Measurements from ENCODE around the gene CEP70.

CEP70 gene

GRCh38 chr3:138620431-138620830, 26.4 kb upstream of the CEP70 start:
- Histone ChIP-seq H3K18ac (ENCODE audit: low read length) (no peak overlapping the region), H4K8ac (ENCODE audit: low read depth, low read length) (no peak overlapping the region), H3K9me3 (ENCODE audit: insufficient read depth, low read depth, low read length) (no peaks in the 10 kb centered on the region), H2AFZ (ENCODE audit: insufficient read depth, low read length, poor library complexity) (no peak overlapping the region), H4K91ac (ENCODE audit: low read depth, low read length) (no peak overlapping the region), H3K23ac (ENCODE audit: low read length) (no peak overlapping the region), H3K79me1 (ENCODE audit: low read length) (no peaks in the 10 kb centered on the region), H2BK120ac (ENCODE audit: insufficient read depth, low read length, poor library complexity) (no peak overlapping the region), H3K4ac (ENCODE audit: low read depth, low read length) (no peak overlapping the region), H3K4me3 (ENCODE audit: low read depth, low read length) (no peak overlapping the region), H3K36me3 (ENCODE audit: control insufficient read depth in 1 of 2, insufficient read depth in 2 of 2, low read length in 2 of 2) (no peaks in the 10 kb centered on the region), H3K27ac (ENCODE audit: low read depth, low read length) (no peak overlapping the region), H3K27me3 (ENCODE audit: insufficient read depth, low read length) (no peaks in the 10 kb centered on the region), H4K12ac (ENCODE audit: low read depth, low read length) (no peak overlapping the region), H2BK5ac (ENCODE audit: low read depth, low read length, poor library complexity) (no peak overlapping the region), H2AK5ac (ENCODE audit: low read length) (no peak overlapping the region), H3K4me1 (ENCODE audit: control insufficient read depth in 1 of 2, insufficient read depth in 2 of 2, low read length in 2 of 2) (no peaks in the 10 kb centered on the region), H3K4me2 (ENCODE audit: low read length) (no peak overlapping the region), H2BK12ac (ENCODE audit: low read length) (no peak overlapping the region), H3K14ac (ENCODE audit: low read length) (no peak overlapping the region), H3K79me2 (ENCODE audit: control insufficient read depth, insufficient read depth, low read length, poor library complexity) (no peaks in the 10 kb centered on the region), H3K9ac (ENCODE audit: low read length) (no peak overlapping the region)
- WGBS (ENCODE audit: extremely low coverage, insufficient coverage, insufficient read length): no CpG with 5 or more reads among the region's 4 CpGs
- DNase-seq: peak; percentile 25 to 56

GRCh38 chr3:138615462-138615861, 21.4 kb upstream of the CEP70 start:
- no peak overlapping the region for H2AFZ ChIP-seq (ENCODE audit: insufficient read depth, low read length, poor library complexity)
- no peak overlapping the region for H3K27ac ChIP-seq (ENCODE audit: low read depth, low read length)
- H3K4me3 ChIP-seq (ENCODE audit: low read depth, low read length): no peak overlapping the region
- H2BK120ac ChIP-seq (ENCODE audit: insufficient read depth, low read length, poor library complexity): no peak overlapping the region
- H2BK12ac ChIP-seq (ENCODE audit: low read length): no peak overlapping the region
- no peak overlapping the region for H3K23ac ChIP-seq (ENCODE audit: low read length)
- no peaks in the 10 kb centered on the region for H3K79me1 ChIP-seq (ENCODE audit: low read length)
- no peaks in the 10 kb centered on the region for H3K79me2 ChIP-seq (ENCODE audit: control insufficient read depth, insufficient read depth, low read length, poor library complexity)
- WGBS (ENCODE audit: extremely low coverage, insufficient coverage, insufficient read length): no CpG with 5 or more reads among the region's 1 CpG
- H2BK5ac ChIP-seq (ENCODE audit: low read depth, low read length, poor library complexity): no peak overlapping the region
- no peak overlapping the region for H4K8ac ChIP-seq (ENCODE audit: low read depth, low read length)
- no peak overlapping the region for H3K4me2 ChIP-seq (ENCODE audit: low read length)
- no peak overlapping the region for H3K18ac ChIP-seq (ENCODE audit: low read length)
- H3K9me3 ChIP-seq (ENCODE audit: insufficient read depth, low read depth, low read length): no peaks in the 10 kb centered on the region
- H3K9ac ChIP-seq (ENCODE audit: low read length): no peak overlapping the region
- H4K12ac ChIP-seq (ENCODE audit: low read depth, low read length): no peak overlapping the region
- no peak overlapping the region for H4K91ac ChIP-seq (ENCODE audit: low read depth, low read length)
- H3K4ac ChIP-seq (ENCODE audit: low read depth, low read length): no peak overlapping the region
- no peaks in the 10 kb centered on the region for H3K4me1 ChIP-seq (ENCODE audit: control insufficient read depth in 1 of 2, insufficient read depth in 2 of 2, low read length in 2 of 2)
- H3K36me3 ChIP-seq (ENCODE audit: control insufficient read depth in 1 of 2, insufficient read depth in 2 of 2, low read length in 2 of 2): no peaks in the 10 kb centered on the region
- no peak for DNase-seq
- no peak overlapping the region for H3K14ac ChIP-seq (ENCODE audit: low read length)
- no peak overlapping the region for H2AK5ac ChIP-seq (ENCODE audit: low read length)
- no peaks in the 10 kb centered on the region for H3K27me3 ChIP-seq (ENCODE audit: insufficient read depth, low read length)

GRCh38 chr3:138609898-138610266, 15.8 kb upstream of the CEP70 start:
- no peak overlapping the region for H2AFZ ChIP-seq (ENCODE audit: insufficient read depth, low read length, poor library complexity)
- H3K18ac ChIP-seq (ENCODE audit: low read length): no peak overlapping the region
- no peak overlapping the region for H4K8ac ChIP-seq (ENCODE audit: low read depth, low read length)
- no CpG with 5 or more reads among the region's 6 CpGs for WGBS (ENCODE audit: extremely low coverage, insufficient coverage, insufficient read length)
- peaks cover 0 to 2% of the 10 kb centered on the region in 2 experiments for H3K4me1 ChIP-seq (ENCODE audit: control insufficient read depth in 1 of 2, insufficient read depth in 2 of 2, low read length in 2 of 2)
- H3K14ac ChIP-seq (ENCODE audit: low read length): no peak overlapping the region
- H2BK5ac ChIP-seq (ENCODE audit: low read depth, low read length, poor library complexity): no peak overlapping the region
- no peak overlapping the region for H2BK120ac ChIP-seq (ENCODE audit: insufficient read depth, low read length, poor library complexity)
- H3K9ac ChIP-seq (ENCODE audit: low read length): no peak overlapping the region
- DNase-seq: no peak
- no peaks in the 10 kb centered on the region for H3K36me3 ChIP-seq (ENCODE audit: control insufficient read depth in 1 of 2, insufficient read depth in 2 of 2, low read length in 2 of 2)
- no peak overlapping the region for H3K27ac ChIP-seq (ENCODE audit: low read depth, low read length)
- no peak overlapping the region for H4K91ac ChIP-seq (ENCODE audit: low read depth, low read length)
- H3K4me3 ChIP-seq (ENCODE audit: low read depth, low read length): no peak overlapping the region
- H3K27me3 ChIP-seq (ENCODE audit: insufficient read depth, low read length): no peaks in the 10 kb centered on the region
- H3K4ac ChIP-seq (ENCODE audit: low read depth, low read length): no peak overlapping the region
- no peak overlapping the region for H2BK12ac ChIP-seq (ENCODE audit: low read length)
- peaks cover 4% of the 10 kb centered on the region for H3K79me2 ChIP-seq (ENCODE audit: control insufficient read depth, insufficient read depth, low read length, poor library complexity)
- H3K79me1 ChIP-seq (ENCODE audit: low read length): peaks cover 8% of the 10 kb centered on the region
- H4K12ac ChIP-seq (ENCODE audit: low read depth, low read length): no peak overlapping the region
- no peaks in the 10 kb centered on the region for H3K9me3 ChIP-seq (ENCODE audit: insufficient read depth, low read depth, low read length)
- no peak overlapping the region for H2AK5ac ChIP-seq (ENCODE audit: low read length)
- H3K4me2 ChIP-seq (ENCODE audit: low read length): no peak overlapping the region
- no peak overlapping the region for H3K23ac ChIP-seq (ENCODE audit: low read length)

GRCh38 chr3:138608322-138609135, 14.5 kb upstream of the CEP70 start, which contains the start of gene FAIM:
Gene FAIM, plus strand, starts transcription at chr3:138608771. Its CDS starts 10,956 bp downstream, at chr3:138619727.
- H3K4ac ChIP-seq (ENCODE audit: low read depth, low read length): no peak within 1 kb of the TSS
- peak within 1 kb of the TSS; percentile 74 for H2BK120ac ChIP-seq (ENCODE audit: insufficient read depth, low read length, poor library complexity)
- H3K4me1 ChIP-seq (ENCODE audit: control insufficient read depth in 1 of 2, insufficient read depth in 2 of 2, low read length in 2 of 2): peaks cover 0 to 2% of the 10 kb centered on the region in 2 experiments
- peak within 1 kb of the TSS; percentile 81 for H3K14ac ChIP-seq (ENCODE audit: low read length)
- H3K79me2 ChIP-seq (ENCODE audit: control insufficient read depth, insufficient read depth, low read length, poor library complexity): peaks cover 4% of the 10 kb centered on the region
- H3K36me3 ChIP-seq (ENCODE audit: control insufficient read depth in 1 of 2, insufficient read depth in 2 of 2, low read length in 2 of 2): no peaks in the 10 kb centered on the region
- peak within 1 kb of the TSS; percentile 19 for H3K27ac ChIP-seq (ENCODE audit: low read depth, low read length)
- H3K27me3 ChIP-seq (ENCODE audit: insufficient read depth, low read length): no peaks in the 10 kb centered on the region
- peak within 1 kb of the TSS; percentile 73 for H3K4me3 ChIP-seq (ENCODE audit: low read depth, low read length)
- H2AFZ ChIP-seq (ENCODE audit: insufficient read depth, low read length, poor library complexity): peak within 1 kb of the TSS; percentile 88
- peak within 1 kb of the TSS; percentile 36 for H3K9ac ChIP-seq (ENCODE audit: low read length)
- peaks cover 8% of the 10 kb centered on the region for H3K79me1 ChIP-seq (ENCODE audit: low read length)
- H4K12ac ChIP-seq (ENCODE audit: low read depth, low read length): peak within 1 kb of the TSS; percentile 89
- H3K9me3 ChIP-seq (ENCODE audit: insufficient read depth, low read depth, low read length): no peaks in the 10 kb centered on the region
- DNase-seq: peak; percentile 52 to 71
- H3K18ac ChIP-seq (ENCODE audit: low read length): peak within 1 kb of the TSS; percentile 72
- H4K8ac ChIP-seq (ENCODE audit: low read depth, low read length): peak within 1 kb of the TSS; percentile 91
- no peak within 1 kb of the TSS for H2BK12ac ChIP-seq (ENCODE audit: low read length)
- no peak within 1 kb of the TSS for H3K23ac ChIP-seq (ENCODE audit: low read length)
- H2AK5ac ChIP-seq (ENCODE audit: low read length): no peak within 1 kb of the TSS
- H2BK5ac ChIP-seq (ENCODE audit: low read depth, low read length, poor library complexity): peak within 1 kb of the TSS; percentile 65
- peak within 1 kb of the TSS; percentile 63 for H3K4me2 ChIP-seq (ENCODE audit: low read length)
- no CpG with 5 or more reads among the region's 68 CpGs for WGBS (ENCODE audit: extremely low coverage, insufficient coverage, insufficient read length)
- H4K91ac ChIP-seq (ENCODE audit: low read depth, low read length): peak within 1 kb of the TSS; percentile 84

Measured in trophoblast cell (in vitro differentiated cells and primary cell).